CD4-positive, alpha-beta T cell treated with Interleukin-1 beta for 1 hour (primary cell): ENCODE results near the gene NMNAT3.

Source experiments
- DNase-seq, 2 donors: peaks; one replicate each; pipeline ENCODE4 v3.0.0-alpha.2; 2020 to 2022

The NMNAT3 gene

DNA sequence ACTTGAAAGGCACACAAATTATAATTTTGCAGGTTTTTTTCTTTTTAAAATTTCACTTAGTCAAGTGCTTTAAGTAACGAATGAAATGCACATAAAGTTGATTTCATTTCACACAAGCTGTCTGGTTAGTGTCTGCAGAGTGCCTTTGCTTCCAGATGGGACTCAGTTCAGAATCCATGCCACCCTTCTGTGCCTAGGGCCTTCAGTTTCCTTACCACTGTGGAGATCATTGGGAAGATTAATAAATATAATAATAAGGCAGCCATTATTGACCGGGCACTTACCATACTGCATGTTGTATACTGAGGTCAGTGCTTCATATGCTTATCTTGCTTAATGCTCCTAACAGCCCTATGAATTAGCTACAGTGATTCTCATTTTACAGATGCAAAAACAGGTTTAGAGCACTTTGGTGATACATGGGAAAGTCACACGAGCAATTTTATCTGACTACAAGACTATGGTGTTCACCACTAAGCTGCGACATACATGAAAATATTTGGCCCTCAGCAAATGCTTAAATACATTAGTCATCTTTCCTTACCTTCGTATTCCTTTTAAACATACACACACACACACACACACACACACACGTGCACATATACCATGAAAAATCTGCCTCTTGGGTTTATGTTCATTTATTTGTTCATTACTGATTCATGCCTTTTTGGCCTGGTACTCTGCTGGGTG, 3.1 kb downstream of the NMNAT3 start:
- DNase-seq: no peak

DNA sequence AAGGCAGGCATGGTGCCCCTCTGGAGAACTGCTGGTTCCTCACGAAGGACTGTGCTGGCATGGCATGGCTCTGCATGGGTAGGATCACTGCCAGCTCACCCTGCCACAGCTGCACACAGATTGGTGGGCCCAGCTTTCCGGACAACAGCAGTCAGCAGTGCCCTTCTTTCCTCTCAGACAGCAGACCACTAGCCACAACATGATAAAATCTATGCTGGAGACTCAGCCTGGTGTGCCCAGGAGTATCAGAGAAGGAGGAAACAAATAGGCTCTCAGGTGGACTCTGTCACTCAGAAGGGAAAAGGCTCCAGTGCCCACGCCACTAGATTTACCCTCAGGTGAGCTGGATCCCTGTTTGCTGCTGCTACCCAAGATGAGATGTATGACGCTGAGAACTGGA, 4.9 kb downstream of the NMNAT3 start:
- no peak for DNase-seq

DNA sequence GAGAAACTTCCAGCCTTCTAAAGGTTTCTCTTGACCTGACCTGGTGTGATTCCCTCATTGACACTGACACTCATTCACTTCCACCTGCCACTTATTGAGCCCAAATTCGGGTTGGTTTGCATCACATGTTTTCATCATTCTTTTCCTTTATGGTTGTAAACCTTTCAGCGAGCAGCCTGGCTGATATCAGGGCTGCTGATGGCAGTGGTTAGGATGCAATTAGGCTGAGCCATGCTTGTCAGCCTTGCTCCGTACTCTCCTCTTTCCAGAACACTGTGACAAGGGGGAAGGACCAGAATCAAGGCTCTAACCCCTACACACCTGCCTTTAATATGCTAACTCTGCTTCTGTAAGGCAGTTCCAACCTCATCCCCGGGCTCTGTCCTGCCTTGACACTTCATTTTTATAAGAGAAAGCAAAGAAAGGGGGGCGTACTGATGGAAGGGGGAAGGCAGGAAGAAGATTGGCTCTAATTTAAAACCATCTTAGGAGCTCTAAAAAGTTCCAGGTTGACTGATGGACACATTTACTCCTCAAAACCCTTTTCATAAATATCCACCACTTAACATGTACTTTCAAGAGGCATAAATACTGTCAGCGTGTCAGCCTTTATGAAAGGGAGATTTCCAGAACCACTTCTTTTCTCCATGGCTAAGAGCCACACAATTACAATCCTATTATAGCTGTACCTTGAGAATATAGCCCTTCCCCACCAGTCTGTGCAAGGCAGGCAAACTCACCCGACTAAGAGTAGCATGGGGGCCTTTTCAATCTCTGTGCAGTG, 5.7 kb downstream of the NMNAT3 start:
- no peak for DNase-seq

- no peak for DNase-seq
These were observed 6.7 kb downstream of the NMNAT3 start for GRCh38 chr3:139671107-139671506.

GRCh38 chr3:139670196-139670595, 7.6 kb downstream of the NMNAT3 start:
- no peak for DNase-seq

- DNase-seq: no peak
These were observed 9.4 kb downstream of the NMNAT3 start for GRCh38 chr3:139668332-139668731.

GRCh38 chr3:139664958-139665357, 12.8 kb downstream of the NMNAT3 start:
- DNase-seq: no peak

- no peak for DNase-seq
These were observed 17.5 kb downstream of the NMNAT3 start for GRCh38 chr3:139660269-139660668.

DNA sequence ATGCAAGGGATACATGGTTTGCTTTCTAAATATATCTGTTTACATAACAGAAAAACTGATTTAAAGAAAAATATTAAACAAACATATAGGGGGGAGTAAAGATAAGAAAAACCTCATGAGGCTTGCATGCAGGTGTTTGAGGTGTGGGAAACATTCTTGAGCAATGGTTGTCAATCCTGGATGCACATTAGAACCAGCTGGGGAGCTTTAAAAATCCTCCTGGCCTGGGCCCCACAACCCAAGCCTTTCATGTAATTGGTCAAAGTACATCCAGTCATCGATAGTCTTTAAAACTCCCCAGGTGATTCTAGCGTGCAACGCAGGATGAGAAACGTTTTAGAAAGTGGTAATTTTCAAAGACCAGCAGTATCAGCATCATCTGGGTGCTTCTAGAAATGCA, 18.3 kb downstream of the NMNAT3 start:
- no peak for DNase-seq

DNA sequence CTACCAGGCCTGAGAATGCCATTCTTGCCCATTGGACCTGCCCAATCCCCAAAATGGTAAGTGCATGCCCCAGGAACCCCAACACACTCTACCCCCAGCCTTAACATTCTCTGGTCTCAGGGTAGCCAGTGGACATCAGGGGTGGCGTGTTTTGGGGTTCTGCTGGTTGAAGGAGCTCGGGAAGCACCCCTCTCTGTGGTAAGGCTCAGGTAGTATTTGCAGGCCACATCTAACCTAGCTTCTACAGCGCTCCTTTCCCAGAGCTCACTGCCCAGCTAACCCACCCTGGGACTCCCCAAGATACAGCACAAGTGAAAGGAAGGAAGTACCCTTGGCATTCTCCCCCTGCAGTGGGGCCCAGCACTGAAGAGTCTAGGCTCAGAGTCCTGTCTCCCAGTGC, 19.8 kb downstream of the NMNAT3 start:
- DNase-seq: no peak

GRCh38 chr3:139657434-139657833, 20.3 kb downstream of the NMNAT3 start:
- DNase-seq: no peak

- DNase-seq: no peak
These were observed 21.7 kb downstream of the NMNAT3 start for GRCh38 chr3:139655909-139656595.

DNA sequence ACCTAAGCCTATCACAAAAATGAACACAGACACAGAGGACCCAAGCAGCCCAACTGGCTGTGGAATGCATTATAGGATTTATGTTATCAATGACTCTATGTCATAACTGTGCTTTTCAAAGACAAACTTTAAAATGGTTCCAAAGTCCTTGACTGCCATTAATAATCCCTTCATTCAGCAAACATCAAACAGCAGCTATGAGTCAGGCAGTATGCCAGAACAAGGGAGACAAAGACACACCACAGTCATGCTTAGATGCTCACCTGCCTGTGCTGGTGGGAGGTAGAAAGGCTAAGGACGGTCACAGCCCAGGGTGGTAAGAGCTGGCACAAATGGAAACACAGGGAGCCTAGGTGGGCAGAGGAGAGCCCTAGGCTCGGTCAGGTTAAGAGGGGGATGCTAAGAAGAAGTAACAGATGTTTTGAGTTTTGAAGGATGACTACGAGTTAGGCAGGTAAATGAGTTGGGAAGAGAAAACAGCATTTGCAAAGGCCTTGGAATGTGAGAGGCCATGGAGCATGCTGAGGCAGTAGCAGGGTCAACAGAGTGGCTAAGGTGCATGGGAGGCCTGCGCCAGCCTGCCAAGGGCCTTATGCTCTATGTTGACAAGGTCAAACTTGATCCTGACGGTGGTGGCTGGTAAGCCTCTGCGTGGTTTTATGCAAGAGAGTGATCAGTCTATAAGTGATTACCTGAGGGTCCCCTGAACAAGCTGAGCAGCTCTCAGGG, 23.0 kb downstream of the NMNAT3 start:
- DNase-seq: no peak

DNA sequence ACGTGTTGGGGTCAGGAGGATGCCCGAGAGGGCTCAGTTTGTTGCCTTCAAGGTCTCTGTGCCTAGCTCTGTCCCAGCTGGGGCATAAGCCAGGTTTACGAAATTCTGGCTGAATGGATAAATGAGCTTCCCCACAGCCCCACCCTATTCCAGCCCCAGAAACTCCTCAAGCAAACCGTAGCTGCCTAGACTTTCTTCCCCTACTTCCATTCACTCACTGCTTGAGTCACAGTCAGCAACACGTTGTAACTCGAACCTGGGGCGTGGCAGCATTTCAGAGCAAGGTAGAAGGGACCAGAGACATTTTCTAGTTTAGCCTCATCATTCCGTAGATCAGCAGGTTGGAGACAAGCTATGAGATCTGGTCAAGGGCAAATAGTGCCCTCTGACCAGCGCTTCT, 24.2 kb downstream of the NMNAT3 start:
- DNase-seq: no peak

- DNase-seq: no peak
These were observed 25.2 kb downstream of the NMNAT3 start for GRCh38 chr3:139652561-139652960.

DNA sequence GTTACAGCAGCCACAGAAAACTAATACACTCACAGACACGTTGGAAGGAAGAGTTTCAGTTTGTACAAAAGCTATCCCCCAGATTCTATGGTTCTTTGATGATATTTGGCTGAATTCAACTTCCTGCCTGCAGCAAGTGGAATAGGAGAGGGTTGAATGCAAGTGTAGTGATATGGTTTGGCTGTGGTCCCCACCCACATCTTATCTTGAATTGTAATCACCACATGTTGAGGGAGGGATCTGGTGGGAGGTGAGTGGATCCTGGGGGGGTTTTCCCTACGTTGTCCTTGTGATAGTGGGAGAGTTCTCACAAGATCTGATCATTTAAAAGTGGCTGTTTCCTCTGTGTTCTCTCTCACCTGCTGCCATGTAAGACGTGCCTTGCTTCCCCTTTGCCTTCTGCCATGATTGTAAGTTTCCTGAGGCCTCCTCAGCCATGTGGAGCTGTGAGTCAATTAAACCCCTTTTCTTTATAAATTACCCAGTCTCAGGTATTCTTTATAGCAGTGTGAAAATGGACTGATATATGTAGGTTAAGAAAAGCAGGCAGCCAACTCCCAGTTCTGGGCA, 29.8 kb downstream of the NMNAT3 start:
- DNase-seq: no peak

DNA sequence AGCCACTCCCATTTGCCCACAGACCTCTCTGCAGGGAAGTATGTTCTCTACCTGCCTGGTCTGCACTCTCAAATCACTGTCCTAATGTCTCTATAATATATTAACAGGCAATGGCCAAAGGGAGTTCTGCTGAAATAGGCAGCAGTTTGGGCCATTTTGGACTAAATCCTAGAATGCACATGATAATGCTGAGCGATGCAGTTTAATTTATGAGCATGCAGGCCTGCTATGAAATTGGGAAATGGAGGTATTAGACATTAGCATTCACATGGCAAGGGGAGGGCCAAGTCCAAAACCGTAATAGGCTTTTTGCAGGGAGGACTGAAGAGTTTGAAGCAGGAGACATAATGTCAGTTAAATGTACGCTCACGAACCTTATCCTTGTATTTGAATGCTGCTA, 31.3 kb downstream of the NMNAT3 start:
- no peak for DNase-seq

DNA sequence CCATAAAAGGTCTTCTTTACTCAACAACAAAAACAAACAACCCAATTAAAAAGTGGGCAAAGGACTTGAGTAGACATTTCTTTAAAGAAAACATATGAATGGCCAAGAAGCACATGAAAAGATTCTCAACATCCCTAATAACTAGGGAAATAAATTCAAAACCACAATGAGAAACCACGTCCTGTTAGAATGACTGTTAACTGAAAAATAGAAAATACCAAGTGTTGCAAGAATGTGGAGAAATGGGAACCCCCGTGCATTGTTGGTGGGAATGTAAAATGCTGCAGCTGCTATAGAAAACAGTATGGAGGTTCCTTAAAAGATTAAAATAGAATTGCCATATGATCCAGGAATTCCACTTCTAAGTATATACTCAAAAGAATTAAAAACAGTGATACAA, 34.8 kb downstream of the NMNAT3 start:
- DNase-seq: no peak

DNA sequence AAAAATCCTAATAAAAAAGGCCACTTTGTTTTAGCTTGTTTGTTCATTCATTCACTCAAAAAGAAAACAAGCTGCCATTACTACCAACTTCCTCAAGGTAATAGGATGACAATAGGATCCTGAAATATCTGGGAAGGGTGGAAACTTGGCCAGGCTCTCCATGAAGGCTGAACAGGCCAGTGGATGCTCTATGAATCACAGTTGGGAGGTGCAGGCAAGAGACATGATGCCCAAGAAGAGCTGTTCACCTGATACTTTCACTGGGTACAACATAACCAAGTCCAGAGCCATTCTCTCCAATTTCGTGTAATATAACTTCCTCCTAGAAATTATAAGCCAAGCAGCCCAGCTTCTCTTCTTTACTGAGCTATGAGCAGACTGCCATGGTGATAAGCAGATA, 37.3 kb downstream of the NMNAT3 start:
- DNase-seq: no peak

DNA sequence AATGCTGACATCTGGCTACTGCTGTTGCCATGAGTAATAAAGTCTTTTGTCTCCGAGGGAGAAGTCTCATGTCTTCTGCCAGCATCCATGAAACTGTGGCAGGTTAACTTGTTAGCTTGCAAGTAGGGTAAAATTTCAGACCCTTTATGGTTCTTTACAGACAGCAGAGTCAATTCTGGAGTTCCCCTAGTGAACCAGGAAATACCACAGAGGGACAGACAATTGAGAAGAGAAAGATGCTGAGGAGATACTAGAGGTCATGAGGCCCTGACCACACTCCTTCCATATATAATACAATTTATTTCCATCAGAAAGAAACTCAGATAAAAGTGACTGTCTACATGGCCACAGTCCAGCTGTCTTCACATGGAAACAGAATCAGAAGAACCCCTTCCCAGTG, 38.1 kb downstream of the NMNAT3 start:
- DNase-seq: no peak

- no peak for DNase-seq
These were observed 39.3 kb downstream of the NMNAT3 start for GRCh38 chr3:139638518-139638917.

- DNase-seq: no peak
These were observed 41.3 kb downstream of the NMNAT3 start for GRCh38 chr3:139636511-139636910.

DNA sequence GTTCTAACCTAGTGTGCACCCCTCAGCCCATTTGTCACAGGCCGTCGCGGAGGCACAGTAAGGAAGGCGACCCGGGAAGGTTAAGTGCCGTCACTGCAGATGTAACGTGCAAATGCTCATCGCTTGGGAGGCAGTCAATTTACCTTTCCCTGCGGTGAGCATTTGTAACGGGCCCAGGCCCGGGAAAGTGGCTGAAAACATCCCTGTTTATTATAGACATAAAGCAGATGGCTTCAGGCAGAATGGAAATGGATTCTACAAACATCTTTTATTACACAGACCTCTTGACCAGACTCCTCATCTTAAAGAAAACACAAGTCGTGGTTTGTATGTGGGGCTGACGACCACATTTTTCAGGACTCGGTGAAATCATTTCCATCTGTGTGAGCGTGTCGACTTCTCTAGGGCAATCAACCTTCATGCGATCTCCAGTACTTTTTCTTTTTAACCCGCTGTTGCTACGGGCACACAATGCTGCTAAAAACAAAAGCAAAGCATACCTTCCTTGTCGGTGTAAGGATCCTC, 43.6 kb downstream of the NMNAT3 start:
- DNase-seq: no peak
